HG03354 (cell line): Measurements from ENCODE around the gene OR2A14.
"Not testable (repeated sequence)": the region's sequence is repeated elsewhere in the genome, so short reads cannot be mapped to it uniquely, and the experiment has no call there.

Experiments
- ATAC-seq: cut with Tn5 transposase; IDR thresholded peaks from one replicate; pipeline ENCODE4 v1.9.1; 2021; ENCODE audit warnings: mild to moderate bottlenecking; ENCODE audit not compliant: unreplicated experiment, poor library complexity, severe bottlenecking

Gene OR2A14, protein sequence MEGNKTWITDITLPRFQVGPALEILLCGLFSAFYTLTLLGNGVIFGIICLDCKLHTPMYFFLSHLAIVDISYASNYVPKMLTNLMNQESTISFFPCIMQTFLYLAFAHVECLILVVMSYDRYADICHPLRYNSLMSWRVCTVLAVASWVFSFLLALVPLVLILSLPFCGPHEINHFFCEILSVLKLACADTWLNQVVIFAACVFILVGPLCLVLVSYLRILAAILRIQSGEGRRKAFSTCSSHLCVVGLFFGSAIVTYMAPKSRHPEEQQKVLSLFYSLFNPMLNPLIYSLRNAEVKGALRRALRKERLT

GRCh38 chr7:144122876-144123275 is at the start of gene OR2A14:
Gene OR2A14 (plus strand): TSS chr7:144123176. CDS start chr7:144129113, 5,937 bp downstream.
- ATAC-seq, result no peak

DNA sequence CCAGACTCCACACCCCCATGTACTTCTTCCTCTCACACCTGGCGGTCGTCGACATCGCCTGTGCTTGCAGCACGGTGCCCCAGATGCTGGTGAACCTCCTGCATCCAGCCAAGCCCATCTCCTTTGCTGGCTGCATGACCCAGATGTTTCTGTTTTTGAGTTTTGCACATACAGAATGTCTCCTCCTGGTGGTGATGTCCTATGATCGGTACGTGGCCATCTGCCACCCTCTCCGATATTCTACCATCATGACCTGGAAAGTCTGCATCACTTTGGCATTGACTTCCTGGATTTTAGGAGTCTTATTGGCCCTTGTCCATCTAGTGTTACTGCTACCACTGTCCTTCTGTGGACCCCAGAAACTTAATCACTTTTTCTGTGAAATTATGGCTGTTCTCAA is 48.6 kb upstream of the OR2A14 start:
- ATAC-seq, result no peak

GRCh38 chr7:144085978-144086377 is 37.0 kb upstream of the OR2A14 start, which contains the start of gene OR2A12:
Gene OR2A12 (plus strand): TSS chr7:144086278. CDS start chr7:144095108, 8,830 bp downstream.
- ATAC-seq, result no peak

- no peak for ATAC-seq
These were observed 36.2 kb upstream of the OR2A14 start for GRCh38 chr7:144086730-144087129.

DNA sequence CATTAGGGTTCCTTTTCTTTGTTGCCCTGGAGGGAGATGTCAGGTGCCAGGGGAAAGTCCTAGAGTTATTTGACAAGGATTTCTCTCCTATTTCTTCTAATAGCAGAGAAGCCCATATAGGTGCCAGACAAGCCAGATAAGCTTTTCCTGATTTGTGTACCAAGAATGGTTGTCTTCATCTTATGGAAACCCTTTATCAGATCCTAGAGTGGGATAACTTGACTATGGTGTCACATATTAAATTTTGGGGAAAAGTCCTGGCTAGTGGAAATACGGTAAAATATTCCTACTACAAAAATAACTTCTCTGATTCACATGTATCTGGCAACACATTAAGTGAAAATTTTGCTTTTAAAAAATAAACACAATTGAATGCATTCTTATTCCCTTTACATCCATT is 35.7 kb upstream of the OR2A14 start:
- no peak for ATAC-seq

- ATAC-seq, result no peak
These were observed 32.3 kb upstream of the OR2A14 start for GRCh38 chr7:144090667-144091066.

- no peak for ATAC-seq
These were observed 24.2 kb upstream of the OR2A14 start for GRCh38 chr7:144098776-144099175.

- ATAC-seq, result no peak
These were observed 22.4 kb upstream of the OR2A14 start for GRCh38 chr7:144100607-144101006.

GRCh38 chr7:144102041-144102440 is 20.9 kb upstream of the OR2A14 start:
- ATAC-seq, result no peak

DNA sequence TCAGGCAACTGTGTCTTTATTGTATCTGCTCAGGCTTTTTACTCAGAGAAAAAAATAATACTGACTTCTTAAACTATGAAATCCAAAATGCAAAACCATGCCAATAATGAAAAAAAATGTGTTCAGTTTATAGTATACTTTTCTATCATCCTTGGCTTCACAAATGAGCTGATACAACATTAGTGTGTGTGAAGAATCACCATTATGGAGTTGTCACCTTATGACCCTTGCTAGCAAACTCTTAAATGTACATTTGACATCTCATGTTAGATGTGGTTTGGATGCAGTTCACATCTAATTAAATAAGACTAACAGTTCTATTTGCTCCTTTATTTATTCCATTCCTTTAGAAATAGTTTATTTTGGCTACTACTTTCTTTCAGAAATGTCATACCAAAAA is 17.8 kb upstream of the OR2A14 start:
- ATAC-seq, result no peak

DNA sequence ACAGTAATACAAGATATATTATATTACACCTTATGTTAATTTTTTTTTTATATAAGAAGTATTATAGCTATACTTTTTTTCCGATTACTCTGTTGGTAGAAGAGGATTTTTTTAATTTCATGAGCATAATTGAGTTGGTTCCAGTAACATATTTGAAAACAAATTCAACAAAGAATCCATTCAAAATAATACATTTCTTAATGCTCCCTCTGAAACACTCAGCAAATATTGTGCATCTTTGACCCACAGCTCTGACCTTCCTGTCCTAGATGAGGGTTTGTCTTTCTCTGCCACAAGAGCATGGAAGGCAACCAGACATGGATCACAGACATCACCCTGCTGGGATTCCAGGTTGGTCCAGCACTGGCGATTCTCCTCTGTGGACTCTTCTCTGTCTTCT is 13.7 kb upstream of the OR2A14 start, which contains the start of gene OR2A2:
Gene OR2A2 (plus strand): TSS at position 301 of the 400 bp plus-strand sequence. CDS start 0 bp downstream, at position 301.
- no peak for ATAC-seq

DNA sequence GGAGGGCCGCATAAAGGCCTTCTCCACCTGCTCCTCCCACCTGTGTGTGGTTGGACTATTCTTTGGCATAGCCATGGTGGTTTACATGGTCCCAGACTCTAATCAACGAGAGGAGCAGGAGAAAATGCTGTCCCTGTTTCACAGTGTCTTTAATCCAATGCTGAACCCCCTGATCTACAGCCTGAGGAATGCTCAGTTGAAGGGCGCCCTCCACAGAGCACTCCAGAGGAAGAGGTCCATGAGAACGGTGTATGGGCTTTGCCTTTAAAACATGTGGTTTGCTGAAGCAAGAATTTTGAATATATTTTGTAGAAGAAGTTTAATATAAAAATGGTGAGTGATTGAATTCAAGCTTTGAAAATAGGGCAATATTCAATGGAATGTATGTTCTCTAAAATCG is 12.7 kb upstream of the OR2A14 start:
- no peak for ATAC-seq

- ATAC-seq, result no peak
These were observed 9.3 kb upstream of the OR2A14 start for GRCh38 chr7:144113651-144114050.

DNA sequence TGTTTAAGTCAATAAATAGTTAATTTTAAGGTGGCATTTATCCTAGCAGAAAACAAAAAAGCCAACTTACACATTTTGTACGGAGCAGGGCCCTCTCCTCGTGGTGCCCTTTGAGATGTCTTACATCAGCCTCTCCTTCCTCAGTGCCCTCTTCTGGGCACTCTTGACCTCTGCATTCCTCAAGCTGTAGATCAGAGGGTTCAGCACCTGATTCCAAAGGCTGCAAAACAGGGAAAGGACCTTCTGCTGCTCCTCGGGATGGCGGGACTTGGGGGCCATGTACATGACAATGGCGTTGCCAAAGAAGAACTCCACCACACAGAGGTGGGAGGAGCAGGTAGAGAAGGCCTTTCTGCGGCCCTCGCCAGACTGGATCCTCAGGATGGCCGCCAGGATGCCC is 4.6 kb upstream of the OR2A14 start:
- no peak for ATAC-seq

DNA sequence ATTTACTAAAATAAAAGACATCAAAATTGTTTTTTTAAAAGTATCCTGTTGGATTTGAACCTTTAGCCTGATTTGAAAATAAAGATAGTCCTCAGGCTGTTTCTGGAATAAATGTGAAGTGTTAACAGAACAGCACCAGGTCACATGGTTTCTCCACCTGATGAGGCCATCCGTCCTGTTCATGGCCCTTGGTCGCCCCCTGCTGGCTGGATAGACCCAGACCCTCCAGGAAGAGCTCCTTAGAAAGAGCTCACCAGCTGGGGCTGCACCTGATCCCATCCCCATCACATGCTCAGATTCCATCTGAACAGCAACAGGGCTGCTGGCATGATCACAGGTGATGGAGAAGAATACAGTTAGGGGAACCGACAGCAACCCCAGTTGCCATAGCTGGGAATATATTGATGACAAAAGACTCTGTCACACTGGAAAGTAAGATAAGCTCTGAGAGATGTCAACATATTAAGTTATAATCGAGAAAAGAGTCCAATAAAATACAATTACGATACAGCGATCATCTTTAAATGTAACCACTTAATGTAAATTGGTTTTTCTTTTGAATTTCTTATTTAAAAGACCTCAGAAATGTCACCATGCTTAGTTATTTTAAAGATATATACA is 4.8 kb downstream of the OR2A14 start:
- peak; percentile 100 for ATAC-seq

DNA sequence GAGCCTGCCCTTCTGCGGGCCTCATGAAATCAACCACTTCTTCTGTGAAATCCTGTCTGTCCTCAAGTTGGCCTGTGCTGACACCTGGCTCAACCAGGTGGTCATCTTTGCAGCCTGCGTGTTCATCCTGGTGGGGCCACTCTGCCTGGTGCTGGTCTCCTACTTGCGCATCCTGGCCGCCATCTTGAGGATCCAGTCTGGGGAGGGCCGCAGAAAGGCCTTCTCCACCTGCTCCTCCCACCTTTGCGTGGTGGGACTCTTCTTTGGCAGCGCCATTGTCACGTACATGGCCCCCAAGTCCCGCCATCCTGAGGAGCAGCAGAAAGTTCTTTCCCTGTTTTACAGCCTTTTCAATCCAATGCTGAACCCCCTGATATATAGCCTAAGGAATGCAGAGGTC is 6.6 kb downstream of the OR2A14 start:
- ATAC-seq, result not testable (repeated sequence)

DNA sequence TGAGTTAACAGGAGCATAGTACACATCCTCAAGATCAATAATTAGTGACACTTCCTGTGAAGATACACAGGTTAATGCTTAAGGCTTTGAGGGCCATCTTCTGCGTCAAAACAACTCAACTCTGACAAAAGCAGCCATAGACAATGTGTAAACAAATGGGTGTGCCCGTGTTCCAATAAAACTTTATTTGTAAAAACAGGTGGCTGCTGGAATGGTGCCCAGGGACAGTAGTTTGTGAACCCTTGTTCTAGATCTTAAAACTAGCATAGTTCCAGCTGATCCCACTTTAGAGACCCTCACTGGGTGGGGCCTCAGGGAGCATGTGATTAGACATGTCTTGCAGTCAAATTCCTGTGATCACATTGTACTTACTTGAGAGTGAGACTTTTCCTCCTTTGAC is 7.8 kb downstream of the OR2A14 start:
- ATAC-seq, result no peak

GRCh38 chr7:144132262-144132661 is 9.3 kb downstream of the OR2A14 start:
- no peak for ATAC-seq

DNA sequence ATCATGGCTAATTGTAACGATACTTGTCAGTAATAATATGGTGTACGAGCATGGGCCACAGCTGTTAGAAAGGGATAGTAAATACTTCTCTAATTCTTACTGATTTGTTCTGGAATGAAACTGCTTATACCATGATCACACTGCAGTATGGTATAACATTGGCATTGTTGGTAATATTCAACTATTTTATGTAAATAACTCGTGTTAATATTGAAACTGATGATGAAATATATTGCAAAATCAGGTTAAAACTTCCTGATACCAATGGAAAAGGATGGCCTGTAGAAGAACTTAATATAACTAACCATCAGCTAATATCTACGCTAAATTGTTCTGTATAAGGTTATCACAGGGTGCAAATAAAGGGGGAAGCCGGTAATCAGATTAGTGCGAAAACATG is 10.3 kb downstream of the OR2A14 start:
- ATAC-seq, result peak; percentile 53

DNA sequence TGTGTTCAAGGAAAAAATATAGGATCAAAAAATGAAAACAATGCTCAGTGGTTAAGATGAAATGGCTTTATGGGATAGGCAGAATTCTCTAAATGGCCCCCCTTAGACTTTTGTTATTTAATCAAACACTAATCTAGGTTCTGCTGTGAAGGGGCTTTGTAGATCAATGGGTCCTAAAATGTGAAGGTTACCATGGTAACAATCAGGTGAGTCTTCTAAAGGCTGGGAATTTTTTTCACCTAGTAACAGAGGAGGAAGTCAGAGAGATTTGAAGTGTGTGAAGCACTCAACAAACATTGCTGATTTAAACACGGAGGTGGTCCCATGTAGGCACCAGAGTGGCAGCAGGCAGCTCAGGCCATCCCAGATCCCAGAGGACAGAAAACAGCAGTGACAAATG is 11.1 kb downstream of the OR2A14 start:
- ATAC-seq, result no peak

- ATAC-seq, result no peak
These were observed 14.5 kb downstream of the OR2A14 start for GRCh38 chr7:144137501-144137900.
